ENCODE measurements around the gene CDK14. TPM values are rescaled to one million over a fixed set of nuclear protein-coding genes. Genes with fewer than 3 reads are reported as not detected.

The CDK14 gene
- total and polyA plus RNA-seq, 4 donors, result 60.9 to 126 (median 82.9) TPM

DNA sequence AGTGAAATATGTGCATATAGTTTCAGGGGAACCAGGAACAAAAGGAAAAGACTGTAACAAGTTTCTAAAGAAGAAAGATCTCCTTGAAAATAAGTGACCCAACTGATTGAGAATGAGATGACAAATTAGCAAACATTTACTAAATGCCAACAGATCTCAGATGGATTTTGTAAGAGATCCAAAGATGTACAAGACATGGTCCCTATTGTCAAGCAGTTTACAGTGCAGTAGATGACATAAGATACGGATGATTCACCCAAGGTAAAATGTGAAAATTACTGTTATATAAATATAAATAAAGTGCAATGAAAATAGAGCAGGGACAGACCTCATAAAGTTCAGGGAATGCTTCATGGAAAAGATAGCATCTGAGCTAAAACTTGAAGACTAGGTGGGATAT, 546.6 kb downstream of the CDK14 start:
- Histone ChIP-seq H3K9me3 (ENCODE audit: control insufficient read depth, insufficient read depth, low read length) (no peaks in the 10 kb centered on the region), H3K27ac (ENCODE audit: low read depth, low read length) (no peak overlapping the region), H3K4me3 (ENCODE audit: low read depth, low read length) (no peak overlapping the region), H3K4me1 (ENCODE audit: control insufficient read depth, insufficient read depth, low read length) (no peaks in the 10 kb centered on the region), H3K27me3 (ENCODE audit: control insufficient read depth, insufficient read depth, low read length) (no peaks in the 10 kb centered on the region), H3K36me3 (ENCODE audit: control insufficient read depth, insufficient read depth, low read length) (no peaks in the 10 kb centered on the region)
- no CpG with 5 or more reads among the region's 1 CpG for WGBS (ENCODE audit: insufficient coverage)
- DNase-seq (ENCODE audit: low read depth in 4 of 6, low spot score in 6 of 6), result no peak

DNA sequence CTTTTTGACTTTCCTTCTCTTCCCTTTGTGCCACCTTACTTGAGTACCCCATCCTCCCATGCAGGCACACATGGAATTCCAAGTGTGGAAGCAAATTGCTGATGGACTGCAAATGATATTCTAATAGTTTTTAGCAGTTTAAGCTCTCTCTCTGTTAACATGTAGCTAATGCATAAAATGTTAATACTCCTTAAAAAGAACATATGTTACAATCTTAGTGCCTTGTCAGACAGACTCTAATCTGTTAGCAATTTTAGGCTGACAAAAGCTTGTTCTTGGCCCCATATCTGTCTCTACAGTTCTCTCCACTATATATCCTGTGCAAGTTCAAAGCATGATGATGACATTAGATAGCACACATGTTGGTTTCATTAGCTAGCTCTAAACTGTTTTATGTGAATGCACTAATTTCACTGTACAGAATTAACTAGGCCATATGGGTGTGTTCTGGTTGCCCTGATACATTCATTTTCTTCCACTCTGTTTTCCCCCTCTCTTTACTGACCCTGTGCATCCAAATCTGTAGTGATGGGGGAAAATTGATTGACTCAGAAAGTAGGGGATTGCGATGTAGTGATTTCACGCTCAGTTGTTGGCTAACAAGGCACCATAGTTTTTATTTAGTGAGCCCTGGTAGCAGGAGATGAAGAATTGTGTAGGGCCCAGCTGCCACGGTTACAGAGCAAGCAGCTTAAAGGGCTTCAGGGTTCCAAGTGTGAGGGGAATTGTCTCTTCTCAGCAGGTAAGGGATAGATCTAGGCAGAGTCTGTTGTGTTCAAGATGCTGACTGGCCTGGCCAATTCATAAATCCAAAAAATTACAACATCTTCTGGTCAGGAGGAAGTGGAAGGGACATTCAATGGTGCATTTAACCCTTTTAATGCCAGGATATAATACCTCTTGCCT, 553.5 kb downstream of the CDK14 start:
- WGBS (ENCODE audit: insufficient coverage), result 48% methylated on average over 3 of the region's 3 CpGs
- Histone ChIP-seq H3K36me3 (ENCODE audit: control insufficient read depth, insufficient read depth, low read length) (no peaks in the 10 kb centered on the region), H3K9me3 (ENCODE audit: control insufficient read depth, insufficient read depth, low read length) (no peaks in the 10 kb centered on the region), H3K27ac (ENCODE audit: low read depth, low read length) (no peak overlapping the region), H3K4me3 (ENCODE audit: low read depth, low read length) (no peak overlapping the region), H3K4me1 (ENCODE audit: control insufficient read depth, insufficient read depth, low read length) (no peaks in the 10 kb centered on the region), H3K27me3 (ENCODE audit: control insufficient read depth, insufficient read depth, low read length) (no peaks in the 10 kb centered on the region)
- peak in 2 of 6 donors; percentile 62 to 69 for DNase-seq (ENCODE audit: low read depth in 4 of 6, low spot score in 6 of 6)

DNA sequence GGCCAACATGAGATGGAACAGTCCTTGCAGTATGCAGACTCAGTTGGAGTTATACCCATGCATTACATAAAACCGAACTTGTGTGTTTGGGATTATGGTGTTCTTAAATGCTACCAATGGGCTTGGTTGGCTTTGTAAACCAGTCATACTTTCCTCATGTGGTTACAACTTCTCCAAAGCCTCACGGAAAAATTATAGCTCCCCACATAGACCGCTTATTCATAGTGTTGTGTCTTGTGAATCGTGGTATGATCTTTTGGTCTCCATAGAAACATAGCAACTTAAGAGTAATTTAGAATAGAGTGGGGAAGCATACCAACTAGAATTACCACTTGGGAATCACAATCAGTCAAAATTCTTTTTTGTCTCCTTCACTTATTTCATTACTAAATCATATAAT, 555.8 kb downstream of the CDK14 start:
- DNase-seq (ENCODE audit: low read depth in 4 of 6, low spot score in 6 of 6), result no peak
- H3K27ac ChIP-seq (ENCODE audit: low read depth, low read length), result no peak overlapping the region
- H3K27me3 ChIP-seq (ENCODE audit: control insufficient read depth, insufficient read depth, low read length), result no peaks in the 10 kb centered on the region
- no peaks in the 10 kb centered on the region for H3K9me3 ChIP-seq (ENCODE audit: control insufficient read depth, insufficient read depth, low read length)
- no peaks in the 10 kb centered on the region for H3K4me1 ChIP-seq (ENCODE audit: control insufficient read depth, insufficient read depth, low read length)
- H3K4me3 ChIP-seq (ENCODE audit: low read depth, low read length), result no peak overlapping the region
- H3K36me3 ChIP-seq (ENCODE audit: control insufficient read depth, insufficient read depth, low read length), result no peaks in the 10 kb centered on the region
- whole genome bisulfite sequencing (ENCODE audit: insufficient coverage), result no CpG with 5 or more reads among the region's 4 CpGs

DNA sequence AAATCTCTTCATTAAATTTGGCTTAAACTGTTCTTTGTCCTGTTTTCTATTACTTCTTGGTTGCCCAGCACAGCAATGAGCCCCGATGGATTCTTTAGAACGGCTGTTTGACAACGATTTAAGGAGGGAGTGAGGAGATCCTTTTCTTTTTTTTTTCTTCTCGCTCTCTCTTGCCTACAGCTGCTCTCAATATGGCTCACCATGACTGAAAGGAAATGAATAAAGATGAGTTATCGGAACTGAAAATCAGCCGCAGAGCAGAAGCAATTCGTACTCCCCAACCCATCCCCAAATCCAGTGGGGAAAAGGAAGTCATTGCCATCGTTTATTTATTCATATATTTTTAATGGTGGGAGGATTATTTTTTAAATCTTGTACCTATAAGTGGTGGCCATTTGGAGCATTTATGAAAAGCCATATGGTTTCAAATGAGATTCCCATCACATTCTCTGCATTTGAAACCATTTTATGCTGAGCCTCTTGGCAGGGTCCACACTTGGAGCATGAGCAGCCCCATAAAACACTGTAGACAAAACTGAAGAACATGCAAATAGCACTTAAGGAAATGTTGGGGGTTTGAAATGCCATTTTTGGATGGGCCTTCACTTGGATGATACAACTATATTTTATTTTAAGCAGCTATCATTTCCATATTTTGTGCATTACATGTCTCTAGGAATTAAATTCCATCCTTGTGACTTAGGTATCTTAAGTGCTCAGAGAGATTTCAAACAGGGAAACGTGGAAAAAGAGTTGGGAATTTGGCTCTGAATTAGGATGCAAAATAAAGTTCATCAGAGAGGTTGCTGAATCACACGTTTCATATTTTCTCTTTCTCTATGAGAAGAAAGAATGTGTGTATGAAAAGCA, 560.4 kb downstream of the CDK14 start:
- peak in 2 of 6 donors; percentile 31 to 93 for DNase-seq (ENCODE audit: low read depth in 4 of 6, low spot score in 6 of 6)
- H3K9me3 ChIP-seq (ENCODE audit: control insufficient read depth, insufficient read depth, low read length), result no peaks in the 10 kb centered on the region
- H3K27ac ChIP-seq (ENCODE audit: low read depth, low read length), result no peak overlapping the region
- no peaks in the 10 kb centered on the region for H3K36me3 ChIP-seq (ENCODE audit: control insufficient read depth, insufficient read depth, low read length)
- H3K4me1 ChIP-seq (ENCODE audit: control insufficient read depth, insufficient read depth, low read length), result no peaks in the 10 kb centered on the region
- 94% methylated on average over 2 of the region's 10 CpGs for WGBS (ENCODE audit: insufficient coverage)
- no peak overlapping the region for H3K4me3 ChIP-seq (ENCODE audit: low read depth, low read length)
- H3K27me3 ChIP-seq (ENCODE audit: control insufficient read depth, insufficient read depth, low read length), result no peaks in the 10 kb centered on the region

DNA sequence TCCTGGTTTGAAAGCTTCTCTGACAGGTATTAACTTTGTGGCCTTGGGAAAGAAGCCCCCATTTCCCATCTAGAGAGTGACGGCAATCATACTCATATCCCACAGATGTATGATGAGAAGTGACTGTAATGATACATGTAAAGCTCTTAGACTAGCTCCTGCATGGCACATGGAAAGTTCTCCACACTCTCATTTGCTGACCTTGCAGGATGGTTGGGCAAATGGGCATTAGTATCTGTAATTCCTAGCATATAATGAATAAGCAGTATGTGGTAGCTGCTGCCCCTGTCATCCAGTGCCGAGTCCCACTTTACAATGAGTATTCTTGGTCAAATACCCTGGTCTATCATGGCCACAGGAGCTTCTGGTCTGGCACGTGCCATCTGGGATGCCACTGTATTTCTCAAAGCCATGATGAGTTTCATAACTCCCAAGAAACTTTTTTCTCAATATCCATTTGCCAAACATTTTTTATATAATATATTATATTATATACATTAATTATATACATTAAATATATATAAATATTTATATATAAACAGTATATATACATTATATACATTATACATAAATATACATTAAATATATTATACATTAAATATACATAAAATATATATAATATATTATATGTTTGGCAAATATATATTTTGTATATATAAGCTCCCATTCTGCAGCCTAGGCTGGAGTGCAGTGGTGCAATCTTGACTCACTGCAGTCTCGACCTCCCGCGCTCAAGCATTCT, 561.6 kb downstream of the CDK14 start:
- Histone ChIP-seq H3K27me3 (ENCODE audit: control insufficient read depth, insufficient read depth, low read length) (no peaks in the 10 kb centered on the region), H3K36me3 (ENCODE audit: control insufficient read depth, insufficient read depth, low read length) (no peaks in the 10 kb centered on the region), H3K9me3 (ENCODE audit: control insufficient read depth, insufficient read depth, low read length) (no peaks in the 10 kb centered on the region), H3K27ac (ENCODE audit: low read depth, low read length) (no peak overlapping the region), H3K4me3 (ENCODE audit: low read depth, low read length) (no peak overlapping the region), H3K4me1 (ENCODE audit: control insufficient read depth, insufficient read depth, low read length) (no peaks in the 10 kb centered on the region)
- 75% methylated on average over 4 of the region's 6 CpGs for WGBS (ENCODE audit: insufficient coverage)
- DNase-seq (ENCODE audit: low read depth in 4 of 6, low spot score in 6 of 6), result no peak

DNA sequence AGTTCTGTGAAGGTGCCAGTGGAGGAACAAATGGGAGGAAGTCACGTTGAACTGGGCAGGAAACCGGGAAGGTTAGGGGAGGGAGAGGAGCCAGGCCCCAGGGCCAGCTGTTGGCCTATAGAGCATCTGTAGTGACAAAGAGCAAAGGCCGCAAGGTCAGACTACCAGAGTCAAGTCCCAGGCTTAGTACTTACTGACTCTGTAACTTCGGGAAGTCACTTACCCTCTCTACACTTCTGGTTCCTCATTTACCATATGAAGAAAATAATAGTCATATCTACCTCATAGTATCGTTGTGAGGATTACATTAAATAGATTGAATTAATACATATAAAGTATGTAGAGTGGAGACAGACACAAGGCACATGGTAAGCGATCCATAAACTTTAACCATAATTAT, 566.3 kb downstream of the CDK14 start:
- Histone ChIP-seq H3K4me3 (ENCODE audit: low read depth, low read length) (no peak overlapping the region), H3K36me3 (ENCODE audit: control insufficient read depth, insufficient read depth, low read length) (no peaks in the 10 kb centered on the region), H3K27me3 (ENCODE audit: control insufficient read depth, insufficient read depth, low read length) (no peaks in the 10 kb centered on the region), H3K27ac (ENCODE audit: low read depth, low read length) (no peak overlapping the region), H3K4me1 (ENCODE audit: control insufficient read depth, insufficient read depth, low read length) (no peaks in the 10 kb centered on the region), H3K9me3 (ENCODE audit: control insufficient read depth, insufficient read depth, low read length) (no peaks in the 10 kb centered on the region)
- no peak for DNase-seq (ENCODE audit: low read depth in 4 of 6, low spot score in 6 of 6)
- WGBS (ENCODE audit: insufficient coverage), result 40% methylated on average over 2 of the region's 6 CpGs

DNA sequence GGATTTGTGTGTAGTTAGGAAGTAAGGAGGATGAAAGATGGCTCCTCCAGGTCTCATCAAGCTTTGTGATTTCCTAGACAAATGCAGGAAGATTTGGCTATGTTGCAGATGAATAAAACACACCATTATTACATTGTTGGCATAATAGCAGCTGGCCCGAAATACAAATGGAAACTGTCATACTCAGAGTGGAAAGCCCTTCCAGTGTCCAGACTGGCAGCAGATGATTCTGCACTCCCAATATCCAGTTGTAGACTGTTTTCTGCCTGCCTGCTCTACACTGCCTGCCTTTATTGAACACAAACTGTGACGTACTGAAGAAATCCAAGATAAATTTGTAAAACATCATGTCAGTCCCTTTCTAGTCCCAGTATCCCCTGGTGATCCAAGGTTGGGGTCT, 568.4 kb downstream of the CDK14 start:
- peak in 2 of 6 donors; percentile 14 to 25 for DNase-seq (ENCODE audit: low read depth in 4 of 6, low spot score in 6 of 6)
- H3K4me1 ChIP-seq (ENCODE audit: control insufficient read depth, insufficient read depth, low read length), result peaks cover 4% of the 10 kb centered on the region
- 73% methylated on average over 1 of the region's 2 CpGs for WGBS (ENCODE audit: insufficient coverage)
- no peaks in the 10 kb centered on the region for H3K27me3 ChIP-seq (ENCODE audit: control insufficient read depth, insufficient read depth, low read length)
- H3K9me3 ChIP-seq (ENCODE audit: control insufficient read depth, insufficient read depth, low read length), result no peaks in the 10 kb centered on the region
- no peak overlapping the region for H3K27ac ChIP-seq (ENCODE audit: low read depth, low read length)
- no peaks in the 10 kb centered on the region for H3K36me3 ChIP-seq (ENCODE audit: control insufficient read depth, insufficient read depth, low read length)
- H3K4me3 ChIP-seq (ENCODE audit: low read depth, low read length), result no peak overlapping the region

DNA sequence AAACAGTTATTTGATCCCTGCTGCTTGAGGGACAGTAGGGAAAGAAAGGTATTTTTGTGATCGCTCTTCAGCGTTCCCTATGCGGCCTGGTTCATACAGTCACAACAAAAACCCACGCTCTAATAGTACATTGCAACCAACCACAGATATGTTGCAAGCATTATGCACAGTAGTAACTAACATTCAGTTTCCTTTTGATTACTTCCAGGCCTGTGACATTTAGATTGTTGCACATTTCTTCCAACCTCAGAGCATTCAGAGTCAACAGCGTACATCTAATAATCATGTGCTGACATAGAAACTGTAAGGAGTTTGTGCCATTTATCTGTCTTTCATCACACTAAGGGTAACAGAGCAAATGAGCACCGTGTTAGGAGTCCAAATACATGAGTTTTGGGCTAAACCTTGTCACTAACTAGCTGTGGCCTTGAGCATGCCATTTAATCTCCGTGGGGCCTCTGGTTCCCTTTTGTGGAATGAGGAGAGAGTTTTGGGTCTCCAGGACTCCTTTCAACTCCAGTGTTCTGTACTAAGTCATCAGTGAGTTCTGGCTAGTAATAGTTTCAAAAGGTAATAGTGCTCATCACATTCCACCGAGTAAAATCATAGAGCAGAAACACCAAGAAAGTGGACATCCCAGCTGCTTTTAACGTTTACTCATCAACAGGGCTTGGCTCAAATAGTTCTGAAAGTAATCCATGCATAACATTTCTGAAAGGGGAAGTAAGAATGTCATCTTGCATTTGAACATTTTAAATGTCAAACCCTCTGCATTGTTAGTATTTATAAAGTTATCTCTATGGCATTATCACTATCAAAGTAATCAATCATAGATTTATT, 569.1 kb downstream of the CDK14 start:
- 94% methylated on average over 2 of the region's 9 CpGs for WGBS (ENCODE audit: insufficient coverage)
- no peak for DNase-seq (ENCODE audit: low read depth in 4 of 6, low spot score in 6 of 6)

DNA sequence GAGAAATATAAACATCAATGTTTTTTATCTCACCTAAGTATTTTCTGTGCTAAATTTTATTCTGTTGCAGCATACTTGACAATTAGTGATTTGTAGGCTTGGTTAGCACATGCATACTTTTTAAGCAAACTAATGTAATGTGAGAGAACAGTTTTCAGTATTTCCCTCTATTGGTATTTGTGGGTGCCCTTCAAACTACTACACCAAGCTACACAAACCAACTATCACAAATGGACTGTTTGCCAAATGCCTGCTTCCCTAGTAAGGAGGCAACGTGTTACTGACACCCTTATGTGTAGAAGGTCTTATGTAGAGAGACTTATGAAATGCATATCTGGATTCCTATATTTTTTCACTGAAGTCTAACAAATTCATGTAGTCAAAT, 569.7 kb downstream of the CDK14 start:
- no peak overlapping the region for H3K27ac ChIP-seq (ENCODE audit: low read depth, low read length)
- no peaks in the 10 kb centered on the region for H3K27me3 ChIP-seq (ENCODE audit: control insufficient read depth, insufficient read depth, low read length)
- H3K36me3 ChIP-seq (ENCODE audit: control insufficient read depth, insufficient read depth, low read length), result no peaks in the 10 kb centered on the region
- no peaks in the 10 kb centered on the region for H3K9me3 ChIP-seq (ENCODE audit: control insufficient read depth, insufficient read depth, low read length)
- whole genome bisulfite sequencing (ENCODE audit: insufficient coverage), result no CpG with 5 or more reads among the region's 1 CpG
- H3K4me3 ChIP-seq (ENCODE audit: low read depth, low read length), result no peak overlapping the region
- H3K4me1 ChIP-seq (ENCODE audit: control insufficient read depth, insufficient read depth, low read length), result peaks cover 4% of the 10 kb centered on the region
- DNase-seq (ENCODE audit: low read depth in 4 of 6, low spot score in 6 of 6), result no peak

More for the DNA sequence above, 569.1 kb downstream of the CDK14 start:
- Histone ChIP-seq H3K27ac (ENCODE audit: low read depth, low read length) (no peak overlapping the region), H3K36me3 (ENCODE audit: control insufficient read depth, insufficient read depth, low read length) (no peaks in the 10 kb centered on the region), H3K27me3 (ENCODE audit: control insufficient read depth, insufficient read depth, low read length) (no peaks in the 10 kb centered on the region), H3K4me1 (ENCODE audit: control insufficient read depth, insufficient read depth, low read length) (peaks cover 4% of the 10 kb centered on the region), H3K9me3 (ENCODE audit: control insufficient read depth, insufficient read depth, low read length) (no peaks in the 10 kb centered on the region), H3K4me3 (ENCODE audit: low read depth, low read length) (no peak overlapping the region)
